Measurements from ENCODE around the gene CYB5A.

DNA sequence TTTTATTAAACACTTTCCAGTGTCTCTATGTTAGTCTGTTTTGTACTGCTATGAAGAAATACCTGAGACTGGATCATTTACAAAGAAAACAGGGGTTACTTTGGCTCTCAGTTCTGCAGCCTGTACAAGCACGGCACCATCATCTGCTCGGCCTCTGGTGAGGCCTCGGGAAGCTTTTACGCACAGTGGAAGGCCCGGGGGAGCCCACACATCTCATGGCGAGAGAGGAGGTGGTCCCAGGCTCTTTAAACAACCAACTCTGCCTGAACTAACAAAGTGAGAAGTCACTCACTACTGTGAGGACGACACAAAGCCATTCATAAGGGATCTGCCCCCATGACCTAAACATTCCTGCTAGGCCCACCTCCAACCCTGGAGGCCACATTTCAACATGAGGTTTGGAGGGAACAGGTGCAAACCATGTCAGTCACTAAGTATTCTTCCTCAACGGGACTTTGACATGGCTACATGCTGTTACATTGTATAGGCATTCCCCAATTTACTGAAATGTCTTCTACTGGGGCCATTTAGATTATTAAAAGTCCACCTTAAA lies 26.1 kb downstream of the CYB5A start:
- TF ChIP-seq YY1 (IDR thresholded peaks at IDR 0.05; ENCODE audit: low read depth, low read length): no peak
- TF ChIP-seq, protein P1, sequence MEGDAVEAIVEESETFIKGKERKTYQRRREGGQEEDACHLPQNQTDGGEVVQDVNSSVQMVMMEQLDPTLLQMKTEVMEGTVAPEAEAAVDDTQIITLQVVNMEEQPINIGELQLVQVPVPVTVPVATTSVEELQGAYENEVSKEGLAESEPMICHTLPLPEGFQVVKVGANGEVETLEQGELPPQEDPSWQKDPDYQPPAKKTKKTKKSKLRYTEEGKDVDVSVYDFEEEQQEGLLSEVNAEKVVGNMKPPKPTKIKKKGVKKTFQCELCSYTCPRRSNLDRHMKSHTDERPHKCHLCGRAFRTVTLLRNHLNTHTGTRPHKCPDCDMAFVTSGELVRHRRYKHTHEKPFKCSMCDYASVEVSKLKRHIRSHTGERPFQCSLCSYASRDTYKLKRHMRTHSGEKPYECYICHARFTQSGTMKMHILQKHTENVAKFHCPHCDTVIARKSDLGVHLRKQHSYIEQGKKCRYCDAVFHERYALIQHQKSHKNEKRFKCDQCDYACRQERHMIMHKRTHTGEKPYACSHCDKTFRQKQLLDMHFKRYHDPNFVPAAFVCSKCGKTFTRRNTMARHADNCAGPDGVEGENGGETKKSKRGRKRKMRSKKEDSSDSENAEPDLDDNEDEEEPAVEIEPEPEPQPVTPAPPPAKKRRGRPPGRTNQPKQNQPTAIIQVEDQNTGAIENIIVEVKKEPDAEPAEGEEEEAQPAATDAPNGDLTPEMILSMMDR (IDR thresholded peaks at IDR 0.05; ENCODE audit: control extremely low read depth in 1 of 3, insufficient read depth in 1 of 3, low read depth in 1 of 3, low read length in 3 of 3): no peak
- TF ChIP-seq POLR2AphosphoS5 (IDR thresholded peaks at IDR 0.05; ENCODE audit: low read depth, low read length): no peak
- no peak for TF ChIP-seq TEAD4 (IDR thresholded peaks at IDR 0.05; ENCODE audit: low read depth, low read length)
- no peak for TF ChIP-seq JUND (IDR thresholded peaks at IDR 0.05; ENCODE audit: low read length)
- no peak for TF ChIP-seq RFX5 (IDR thresholded peaks at IDR 0.05; ENCODE audit: borderline replicate concordance, low read depth, low read length)
- TF ChIP-seq, protein P2, sequence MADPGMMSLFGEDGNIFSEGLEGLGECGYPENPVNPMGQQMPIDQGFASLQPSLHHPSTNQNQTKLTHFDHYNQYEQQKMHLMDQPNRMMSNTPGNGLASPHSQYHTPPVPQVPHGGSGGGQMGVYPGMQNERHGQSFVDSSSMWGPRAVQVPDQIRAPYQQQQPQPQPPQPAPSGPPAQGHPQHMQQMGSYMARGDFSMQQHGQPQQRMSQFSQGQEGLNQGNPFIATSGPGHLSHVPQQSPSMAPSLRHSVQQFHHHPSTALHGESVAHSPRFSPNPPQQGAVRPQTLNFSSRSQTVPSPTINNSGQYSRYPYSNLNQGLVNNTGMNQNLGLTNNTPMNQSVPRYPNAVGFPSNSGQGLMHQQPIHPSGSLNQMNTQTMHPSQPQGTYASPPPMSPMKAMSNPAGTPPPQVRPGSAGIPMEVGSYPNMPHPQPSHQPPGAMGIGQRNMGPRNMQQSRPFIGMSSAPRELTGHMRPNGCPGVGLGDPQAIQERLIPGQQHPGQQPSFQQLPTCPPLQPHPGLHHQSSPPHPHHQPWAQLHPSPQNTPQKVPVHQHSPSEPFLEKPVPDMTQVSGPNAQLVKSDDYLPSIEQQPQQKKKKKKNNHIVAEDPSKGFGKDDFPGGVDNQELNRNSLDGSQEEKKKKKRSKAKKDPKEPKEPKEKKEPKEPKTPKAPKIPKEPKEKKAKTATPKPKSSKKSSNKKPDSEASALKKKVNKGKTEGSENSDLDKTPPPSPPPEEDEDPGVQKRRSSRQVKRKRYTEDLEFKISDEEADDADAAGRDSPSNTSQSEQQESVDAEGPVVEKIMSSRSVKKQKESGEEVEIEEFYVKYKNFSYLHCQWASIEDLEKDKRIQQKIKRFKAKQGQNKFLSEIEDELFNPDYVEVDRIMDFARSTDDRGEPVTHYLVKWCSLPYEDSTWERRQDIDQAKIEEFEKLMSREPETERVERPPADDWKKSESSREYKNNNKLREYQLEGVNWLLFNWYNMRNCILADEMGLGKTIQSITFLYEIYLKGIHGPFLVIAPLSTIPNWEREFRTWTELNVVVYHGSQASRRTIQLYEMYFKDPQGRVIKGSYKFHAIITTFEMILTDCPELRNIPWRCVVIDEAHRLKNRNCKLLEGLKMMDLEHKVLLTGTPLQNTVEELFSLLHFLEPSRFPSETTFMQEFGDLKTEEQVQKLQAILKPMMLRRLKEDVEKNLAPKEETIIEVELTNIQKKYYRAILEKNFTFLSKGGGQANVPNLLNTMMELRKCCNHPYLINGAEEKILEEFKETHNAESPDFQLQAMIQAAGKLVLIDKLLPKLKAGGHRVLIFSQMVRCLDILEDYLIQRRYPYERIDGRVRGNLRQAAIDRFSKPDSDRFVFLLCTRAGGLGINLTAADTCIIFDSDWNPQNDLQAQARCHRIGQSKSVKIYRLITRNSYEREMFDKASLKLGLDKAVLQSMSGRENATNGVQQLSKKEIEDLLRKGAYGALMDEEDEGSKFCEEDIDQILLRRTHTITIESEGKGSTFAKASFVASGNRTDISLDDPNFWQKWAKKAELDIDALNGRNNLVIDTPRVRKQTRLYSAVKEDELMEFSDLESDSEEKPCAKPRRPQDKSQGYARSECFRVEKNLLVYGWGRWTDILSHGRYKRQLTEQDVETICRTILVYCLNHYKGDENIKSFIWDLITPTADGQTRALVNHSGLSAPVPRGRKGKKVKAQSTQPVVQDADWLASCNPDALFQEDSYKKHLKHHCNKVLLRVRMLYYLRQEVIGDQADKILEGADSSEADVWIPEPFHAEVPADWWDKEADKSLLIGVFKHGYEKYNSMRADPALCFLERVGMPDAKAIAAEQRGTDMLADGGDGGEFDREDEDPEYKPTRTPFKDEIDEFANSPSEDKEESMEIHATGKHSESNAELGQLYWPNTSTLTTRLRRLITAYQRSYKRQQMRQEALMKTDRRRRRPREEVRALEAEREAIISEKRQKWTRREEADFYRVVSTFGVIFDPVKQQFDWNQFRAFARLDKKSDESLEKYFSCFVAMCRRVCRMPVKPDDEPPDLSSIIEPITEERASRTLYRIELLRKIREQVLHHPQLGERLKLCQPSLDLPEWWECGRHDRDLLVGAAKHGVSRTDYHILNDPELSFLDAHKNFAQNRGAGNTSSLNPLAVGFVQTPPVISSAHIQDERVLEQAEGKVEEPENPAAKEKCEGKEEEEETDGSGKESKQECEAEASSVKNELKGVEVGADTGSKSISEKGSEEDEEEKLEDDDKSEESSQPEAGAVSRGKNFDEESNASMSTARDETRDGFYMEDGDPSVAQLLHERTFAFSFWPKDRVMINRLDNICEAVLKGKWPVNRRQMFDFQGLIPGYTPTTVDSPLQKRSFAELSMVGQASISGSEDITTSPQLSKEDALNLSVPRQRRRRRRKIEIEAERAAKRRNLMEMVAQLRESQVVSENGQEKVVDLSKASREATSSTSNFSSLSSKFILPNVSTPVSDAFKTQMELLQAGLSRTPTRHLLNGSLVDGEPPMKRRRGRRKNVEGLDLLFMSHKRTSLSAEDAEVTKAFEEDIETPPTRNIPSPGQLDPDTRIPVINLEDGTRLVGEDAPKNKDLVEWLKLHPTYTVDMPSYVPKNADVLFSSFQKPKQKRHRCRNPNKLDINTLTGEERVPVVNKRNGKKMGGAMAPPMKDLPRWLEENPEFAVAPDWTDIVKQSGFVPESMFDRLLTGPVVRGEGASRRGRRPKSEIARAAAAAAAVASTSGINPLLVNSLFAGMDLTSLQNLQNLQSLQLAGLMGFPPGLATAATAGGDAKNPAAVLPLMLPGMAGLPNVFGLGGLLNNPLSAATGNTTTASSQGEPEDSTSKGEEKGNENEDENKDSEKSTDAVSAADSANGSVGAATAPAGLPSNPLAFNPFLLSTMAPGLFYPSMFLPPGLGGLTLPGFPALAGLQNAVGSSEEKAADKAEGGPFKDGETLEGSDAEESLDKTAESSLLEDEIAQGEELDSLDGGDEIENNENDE (IDR thresholded peaks at IDR 0.05; ENCODE audit: insufficient replicate concordance, low read length): no peak
- no peak for TF ChIP-seq POLR2A (IDR thresholded peaks at IDR 0.05; ENCODE audit: control extremely low read depth in 1 of 2, low read depth in 2 of 2, low read length in 2 of 2)
- no peak for TF ChIP-seq POU5F1 (IDR thresholded peaks at IDR 0.05; ENCODE audit: low read depth, low read length)
- no peak for TF ChIP-seq CEBPB (IDR thresholded peaks at IDR 0.05; ENCODE audit: low read depth, low read length)
- no peak for TF ChIP-seq EGR1 (IDR thresholded peaks at IDR 0.05; ENCODE audit: borderline replicate concordance, low read depth, low read length)
- no peak for TF ChIP-seq MAFK (IDR thresholded peaks at IDR 0.05; ENCODE audit: low read depth, low read length)
- TF ChIP-seq BCL11A (IDR thresholded peaks at IDR 0.05; ENCODE audit: low read depth in 2 of 2, low read length in 2 of 2): no peak
- TF ChIP-seq RAD21 (IDR thresholded peaks at IDR 0.05 in 1 of 2, conservative IDR thresholded peaks at IDR 0.05 in 1 of 2; ENCODE audit: low read depth in 2 of 2, low read length in 2 of 2): no peak

Measured in H1 (cell line).